Skeletal muscle tissue (tissue), 4 donors: ENCODE results near the gene SPIRE1. TPM values are rescaled to one million over a fixed set of nuclear protein-coding genes. Genes with fewer than 3 reads are reported as not detected.

Experiments used
- H3K27ac ChIP-seq: one replicate; pipeline ENCODE4 v1.7.0; 2013; ENCODE audit warnings: mild to moderate bottlenecking, low read depth, low read length, inconsistent platforms
- H3K27me3 ChIP-seq, 3 donors: one replicate each; pipeline ENCODE4 v1.7.0; 2013; ENCODE audit warnings: low read length in 3 of 3; ENCODE audit not compliant: control insufficient read depth in 3 of 3, insufficient read depth in 3 of 3
- H3K36me3 ChIP-seq, 3 donors: one replicate each; pipeline ENCODE4 v1.7.0; 2013; ENCODE audit warnings: low read length in 3 of 3; ENCODE audit not compliant: control insufficient read depth in 3 of 3, insufficient read depth in 3 of 3
- H3K4me1 ChIP-seq, 3 donors: one replicate each; pipeline ENCODE4 v1.7.0; 2013; ENCODE audit warnings: low read length in 3 of 3, mild to moderate bottlenecking in 3 of 3; ENCODE audit not compliant: control insufficient read depth in 3 of 3, insufficient read depth in 3 of 3
- H3K4me3 ChIP-seq, 3 donors: one replicate each; pipeline ENCODE4 v1.7.0; 2013; ENCODE audit warnings: low read length in 3 of 3
- H3K9ac ChIP-seq, 3 donors: one replicate each; pipeline ENCODE4 v1.7.0; 2013; ENCODE audit warnings: low read length in 3 of 3, mild to moderate bottlenecking in 3 of 3, moderate library complexity in 2 of 3, low read depth in 1 of 3
- H3K9me3 ChIP-seq, 3 donors: one replicate each; pipeline ENCODE4 v1.7.0; 2013; ENCODE audit warnings: low read length in 3 of 3; ENCODE audit not compliant: control insufficient read depth in 3 of 3
- total RNA-seq: library from RNA; depleted of rRNA; stranded (reverse); fragments of >200 nt; gene quantifications from one replicate; pipeline ENCODE4 v1.2.3, GENCODE V29; 2014
- donor health status: Osteomylitis.

The SPIRE1 gene
- total RNA-seq, 1 donor from 2014 or later: 15.1 TPM

DNA sequence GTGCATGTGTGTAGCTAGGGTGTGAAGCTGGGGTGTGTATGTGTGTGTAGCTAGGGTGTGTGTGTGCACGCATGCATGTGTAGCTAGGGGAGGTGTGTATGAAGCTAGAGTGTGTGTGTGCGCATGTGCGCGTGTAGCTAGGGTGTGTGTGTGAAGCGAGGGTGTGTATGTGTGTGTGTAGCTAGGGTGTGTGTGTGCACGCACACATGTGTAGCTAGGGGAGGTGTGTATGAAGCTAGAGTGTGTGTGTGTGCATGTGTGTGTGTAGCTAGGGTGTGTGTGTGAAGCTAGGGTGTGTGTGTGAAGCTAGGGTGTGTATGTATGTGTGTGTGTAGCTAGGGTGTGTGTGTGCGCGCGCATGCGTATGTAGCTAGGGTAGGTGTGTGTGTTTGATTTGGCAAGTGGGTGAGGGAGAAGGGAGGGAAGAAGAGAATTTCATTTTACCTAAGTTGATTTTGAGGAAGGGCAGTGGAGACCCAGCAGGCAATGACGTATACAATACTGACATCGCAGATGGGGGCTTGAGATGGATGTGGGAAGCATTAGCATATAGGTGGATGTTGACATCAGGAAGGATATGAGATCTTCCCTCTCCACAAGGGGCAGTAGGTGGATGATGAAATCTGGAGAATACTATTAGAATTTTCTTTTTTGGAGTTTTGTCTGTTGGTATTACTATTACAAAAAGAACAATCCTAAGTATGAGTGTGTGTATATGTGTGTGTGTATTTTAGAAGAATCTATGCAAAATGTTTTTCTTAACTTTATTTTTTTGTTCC, 179.4 kb downstream of the SPIRE1 start:
- H3K27me3 ChIP-seq: no peaks in the 10 kb centered on the region
- H3K9me3 ChIP-seq: no peaks in the 10 kb centered on the region
- no peak overlapping the region for H3K9ac ChIP-seq
- no peak overlapping the region for H3K4me3 ChIP-seq
- no peaks in the 10 kb centered on the region for H3K4me1 ChIP-seq
- peaks cover 11 to 16% (median 11%) of the 10 kb centered on the region in 3 donors for H3K36me3 ChIP-seq
- no peak overlapping the region for H3K27ac ChIP-seq

DNA sequence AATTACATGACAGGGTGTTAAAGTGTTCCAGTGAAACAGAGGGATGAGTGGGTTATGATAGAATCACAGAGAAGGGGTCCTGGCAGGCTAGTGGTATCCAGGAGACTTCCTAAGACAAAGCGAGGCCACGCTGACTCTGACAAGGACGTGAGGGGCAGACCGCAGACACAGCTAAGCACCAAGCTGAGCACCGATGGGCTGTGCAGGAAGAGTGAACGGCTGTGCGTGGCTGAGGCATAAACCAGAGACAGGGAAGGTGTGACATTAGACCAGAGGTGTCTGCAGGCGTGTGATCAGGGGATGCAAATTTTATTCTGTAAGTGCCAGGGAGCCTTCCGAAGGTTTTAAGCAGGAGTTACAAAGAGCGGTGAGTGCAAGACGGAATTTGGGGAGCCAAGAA, 180.3 kb downstream of the SPIRE1 start:
- H3K27me3 ChIP-seq: no peaks in the 10 kb centered on the region
- H3K4me1 ChIP-seq: no peaks in the 10 kb centered on the region
- no peak overlapping the region for H3K9ac ChIP-seq
- H3K27ac ChIP-seq: no peak overlapping the region
- H3K4me3 ChIP-seq: no peak overlapping the region
- no peaks in the 10 kb centered on the region for H3K9me3 ChIP-seq
- peaks cover 11 to 16% (median 11%) of the 10 kb centered on the region in 3 donors for H3K36me3 ChIP-seq

DNA sequence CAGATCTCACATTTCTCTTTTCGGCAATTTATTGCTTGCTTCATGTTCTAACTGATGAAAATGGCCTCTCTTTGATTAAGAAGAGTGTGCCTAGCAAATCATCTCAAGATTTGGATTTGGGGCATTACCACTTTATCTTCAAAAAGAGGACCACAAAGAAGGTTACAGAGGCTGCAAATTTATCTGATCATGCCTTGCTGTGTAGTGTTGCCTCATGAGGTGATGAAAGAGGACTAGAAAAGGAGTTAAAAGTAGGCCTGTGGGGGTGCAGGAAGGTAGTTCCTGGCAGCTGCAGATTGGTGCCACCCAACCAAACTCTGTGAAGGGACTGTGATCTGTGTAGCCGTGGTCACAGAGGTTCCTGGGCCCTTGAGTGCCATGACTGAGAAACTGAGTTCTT, 181.0 kb downstream of the SPIRE1 start:
- Histone ChIP-seq H3K4me3 (no peak overlapping the region), H3K9me3 (no peaks in the 10 kb centered on the region), H3K36me3 (peaks cover 11 to 16% (median 11%) of the 10 kb centered on the region in 3 donors), H3K9ac (no peak overlapping the region), H3K4me1 (no peaks in the 10 kb centered on the region), H3K27ac (no peak overlapping the region), H3K27me3 (no peaks in the 10 kb centered on the region)

DNA sequence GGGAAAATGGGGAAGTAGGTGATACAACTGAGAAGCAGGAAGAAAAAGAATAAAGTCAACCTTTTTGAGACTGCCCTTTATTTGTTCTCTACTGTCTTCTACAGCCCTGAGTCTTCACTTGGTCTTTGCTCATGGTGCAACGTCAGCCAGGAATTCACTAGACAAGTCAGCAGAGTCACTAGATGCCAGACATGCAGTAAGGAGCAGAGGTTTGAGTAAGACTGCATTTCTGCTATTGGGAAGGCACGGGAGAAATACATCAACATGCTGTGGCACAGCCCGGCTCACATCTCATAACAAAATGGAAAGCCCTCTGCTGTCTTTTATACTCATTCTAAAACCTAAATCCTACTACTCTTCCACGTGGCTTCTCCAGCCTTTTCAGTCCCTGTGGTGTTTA, 183.0 kb downstream of the SPIRE1 start:
- H3K9ac ChIP-seq: no peak overlapping the region
- no peak overlapping the region for H3K27ac ChIP-seq
- no peaks in the 10 kb centered on the region for H3K27me3 ChIP-seq
- H3K36me3 ChIP-seq: peaks cover 11 to 16% (median 11%) of the 10 kb centered on the region in 3 donors
- no peak overlapping the region for H3K4me3 ChIP-seq
- no peaks in the 10 kb centered on the region for H3K9me3 ChIP-seq
- H3K4me1 ChIP-seq: no peaks in the 10 kb centered on the region

DNA sequence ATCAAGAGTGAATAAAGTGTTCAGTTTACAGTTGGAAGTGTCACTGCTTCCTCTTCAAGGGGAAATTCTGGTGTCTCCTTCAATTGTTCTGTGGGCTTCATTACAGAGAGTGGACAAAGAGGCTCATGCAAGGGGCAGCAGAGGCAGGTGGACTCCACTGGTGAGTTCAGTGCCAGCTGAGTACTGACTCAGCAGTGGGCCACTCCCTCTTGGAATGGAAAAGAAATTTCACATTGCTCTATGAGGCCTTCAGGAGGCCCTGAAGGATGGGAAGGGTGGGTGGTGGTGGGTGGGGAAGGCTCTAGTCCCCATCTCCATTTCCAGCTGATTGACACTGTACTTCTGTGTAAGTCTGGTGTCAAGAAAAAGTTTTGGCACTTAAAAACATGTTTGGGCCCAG, 183.8 kb downstream of the SPIRE1 start:
- no peaks in the 10 kb centered on the region for H3K4me1 ChIP-seq
- no peaks in the 10 kb centered on the region for H3K27me3 ChIP-seq
- no peak overlapping the region for H3K4me3 ChIP-seq
- peaks cover 11 to 16% (median 11%) of the 10 kb centered on the region in 3 donors for H3K36me3 ChIP-seq
- H3K9me3 ChIP-seq: no peaks in the 10 kb centered on the region
- H3K9ac ChIP-seq: no peak overlapping the region
- H3K27ac ChIP-seq: no peak overlapping the region

DNA sequence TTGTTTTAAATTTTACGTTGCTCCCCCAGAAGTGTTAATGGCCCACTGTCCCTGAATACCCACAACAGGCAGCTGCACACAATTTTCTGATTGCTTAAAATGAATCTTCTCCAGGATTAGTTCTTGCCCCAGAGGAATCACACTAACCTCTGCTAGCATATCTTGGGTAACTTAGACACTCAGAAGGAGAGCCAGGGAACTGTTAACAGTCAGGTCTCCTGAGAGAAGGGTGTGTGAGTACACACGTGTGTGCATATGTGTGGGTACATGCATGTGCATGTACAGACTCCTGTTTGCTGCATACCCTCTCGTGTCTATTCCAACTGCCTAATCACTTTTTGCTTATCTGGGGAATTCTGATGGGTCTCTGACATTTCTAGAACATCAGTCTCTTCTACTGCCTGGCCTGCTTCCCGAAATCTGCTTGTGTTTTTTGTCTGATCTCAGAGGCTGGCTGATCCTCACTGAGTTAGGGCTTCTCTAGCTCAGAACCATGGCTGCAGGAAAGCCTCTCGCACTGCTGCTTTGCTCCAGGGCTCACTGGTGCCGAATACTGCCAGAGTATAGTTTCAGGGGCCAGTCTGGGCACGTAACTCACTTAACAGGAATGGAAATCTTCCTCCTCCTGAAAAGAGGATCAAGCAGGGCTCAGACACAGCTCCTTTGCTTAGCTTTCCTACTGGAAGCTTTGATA, 187.4 kb downstream of the SPIRE1 start:
- Histone ChIP-seq H3K9me3 (no peaks in the 10 kb centered on the region), H3K36me3 (no peaks in the 10 kb centered on the region), H3K4me1 (no peaks in the 10 kb centered on the region), H3K9ac (no peak overlapping the region), H3K27me3 (no peaks in the 10 kb centered on the region), H3K4me3 (no peak overlapping the region), H3K27ac (no peak overlapping the region)

DNA sequence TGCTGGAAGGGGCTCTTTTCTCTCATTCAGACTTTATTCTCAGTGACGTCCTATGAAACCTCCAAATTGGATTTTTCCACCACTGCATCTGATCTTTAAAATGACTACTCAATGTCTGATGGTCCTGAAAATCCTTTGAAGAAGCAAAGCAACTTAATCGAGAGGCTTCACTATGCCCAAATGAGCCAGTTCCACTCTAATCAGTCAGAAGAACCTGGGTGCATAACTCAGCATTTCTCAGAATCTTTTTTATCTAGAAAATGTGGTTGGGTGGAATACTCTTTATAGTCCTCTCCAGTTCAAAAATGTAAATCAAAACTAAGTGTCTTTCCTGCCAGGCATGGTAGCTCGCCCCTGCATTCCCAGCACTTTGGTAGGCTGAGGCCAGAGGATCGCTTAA, 189.5 kb downstream of the SPIRE1 start:
- Histone ChIP-seq H3K4me3 (no peak overlapping the region), H3K4me1 (no peaks in the 10 kb centered on the region), H3K9me3 (no peaks in the 10 kb centered on the region), H3K36me3 (peaks cover 0 to 6% (median 5%) of the 10 kb centered on the region in 3 donors), H3K9ac (no peak overlapping the region), H3K27me3 (no peaks in the 10 kb centered on the region), H3K27ac (no peak overlapping the region)

DNA sequence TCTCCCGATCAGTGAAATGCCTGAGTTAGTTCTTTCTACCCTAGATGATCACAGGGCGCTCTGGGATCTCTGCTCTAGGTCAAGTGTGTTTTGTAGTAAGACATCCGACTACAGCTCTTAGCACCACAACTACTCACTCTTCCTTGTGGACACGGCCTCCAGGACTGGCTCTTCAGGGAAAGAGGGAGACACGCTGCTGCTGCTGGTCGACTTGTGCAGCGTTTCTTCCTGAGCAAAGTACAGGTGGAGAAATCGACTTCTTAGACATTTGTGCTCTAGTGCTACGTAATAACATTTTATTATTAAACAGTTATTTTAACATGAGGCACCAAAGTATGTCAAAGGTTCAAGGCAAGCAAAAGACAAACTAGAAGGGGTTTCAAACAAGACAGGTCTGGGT, 193.2 kb downstream of the SPIRE1 start:
- H3K9me3 ChIP-seq: no peaks in the 10 kb centered on the region
- H3K27ac ChIP-seq: no peak overlapping the region
- H3K4me3 ChIP-seq: no peak overlapping the region
- no peaks in the 10 kb centered on the region for H3K4me1 ChIP-seq
- peaks cover 9 to 15% (median 13%) of the 10 kb centered on the region in 3 donors for H3K36me3 ChIP-seq
- no peaks in the 10 kb centered on the region for H3K27me3 ChIP-seq
- no peak overlapping the region for H3K9ac ChIP-seq

DNA sequence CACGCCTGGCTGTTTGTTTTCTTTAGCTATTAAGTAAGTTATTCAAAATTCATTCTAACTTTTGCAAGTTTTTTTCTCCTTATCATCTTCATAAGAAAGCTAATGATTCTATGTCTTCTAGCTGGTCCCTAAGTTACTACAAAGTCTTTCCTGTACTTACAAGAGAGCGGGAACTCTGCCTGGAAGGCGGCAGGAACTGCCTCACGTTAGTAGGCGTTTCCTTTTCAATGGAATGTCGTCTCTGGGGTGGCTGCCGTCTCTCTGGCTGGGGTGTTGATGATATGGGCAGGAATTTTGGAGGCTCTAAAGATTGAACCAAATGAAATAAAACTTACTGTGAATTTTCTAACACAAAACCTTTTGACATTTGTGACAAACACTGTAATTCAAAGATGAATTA, 194.7 kb downstream of the SPIRE1 start:
- peaks cover 14 to 22% (median 17%) of the 10 kb centered on the region in 3 donors for H3K36me3 ChIP-seq

DNA sequence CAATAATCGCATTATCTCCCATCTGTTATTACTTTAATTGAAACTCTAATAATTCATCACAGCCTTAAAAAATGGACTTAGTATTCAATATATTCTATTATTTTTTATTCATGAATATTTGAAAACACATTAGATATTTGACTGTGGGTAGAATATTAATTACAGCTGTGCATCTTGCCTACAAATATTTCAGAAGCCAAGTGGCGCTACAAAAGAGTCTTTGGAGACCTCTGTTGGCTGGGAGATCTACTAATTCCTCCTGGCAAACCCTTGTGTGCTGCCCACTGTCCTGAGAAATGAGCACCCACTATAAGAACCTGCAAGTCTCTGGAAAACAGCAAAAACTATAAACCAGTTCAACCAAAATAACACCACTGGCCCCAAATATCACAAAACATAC, 195.7 kb downstream of the SPIRE1 start:
- H3K4me1 ChIP-seq: no peaks in the 10 kb centered on the region
- no peaks in the 10 kb centered on the region for H3K9me3 ChIP-seq
- peaks cover 14 to 22% (median 17%) of the 10 kb centered on the region in 3 donors for H3K36me3 ChIP-seq
- H3K27me3 ChIP-seq: no peaks in the 10 kb centered on the region
- H3K9ac ChIP-seq: no peak overlapping the region
- H3K4me3 ChIP-seq: no peak overlapping the region
- no peak overlapping the region for H3K27ac ChIP-seq

More for the DNA sequence above, 194.7 kb downstream of the SPIRE1 start:
- Histone ChIP-seq H3K4me3 (no peak overlapping the region), H3K27ac (no peak overlapping the region), H3K27me3 (no peaks in the 10 kb centered on the region), H3K9me3 (no peaks in the 10 kb centered on the region), H3K9ac (no peak overlapping the region), H3K4me1 (no peaks in the 10 kb centered on the region)
